Measurements from ENCODE around the gene TBL1X.

TBL1X gene

DNA sequence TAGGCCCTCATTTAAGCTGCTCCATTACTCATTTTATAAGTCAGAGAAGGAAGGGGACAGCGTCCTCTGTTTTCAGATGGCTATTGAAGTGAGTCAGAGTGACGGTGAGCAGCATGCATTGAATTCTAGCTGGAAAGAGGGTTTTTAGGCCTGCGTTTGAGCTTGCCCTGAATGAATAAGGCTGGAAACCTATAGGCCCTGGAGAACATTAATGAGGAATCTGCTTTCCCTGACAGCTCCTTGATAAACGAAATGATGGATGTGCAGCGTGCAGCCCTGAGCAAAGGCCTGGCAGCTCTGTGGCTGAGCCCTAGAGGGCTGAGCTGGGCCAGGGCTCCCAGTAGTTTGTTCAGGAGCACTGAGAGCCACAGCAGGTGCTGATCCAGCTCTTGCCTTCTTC is 33.4 kb downstream of the TBL1X start:
- no peak for DNase-seq (ENCODE audit: low read depth)

DNA sequence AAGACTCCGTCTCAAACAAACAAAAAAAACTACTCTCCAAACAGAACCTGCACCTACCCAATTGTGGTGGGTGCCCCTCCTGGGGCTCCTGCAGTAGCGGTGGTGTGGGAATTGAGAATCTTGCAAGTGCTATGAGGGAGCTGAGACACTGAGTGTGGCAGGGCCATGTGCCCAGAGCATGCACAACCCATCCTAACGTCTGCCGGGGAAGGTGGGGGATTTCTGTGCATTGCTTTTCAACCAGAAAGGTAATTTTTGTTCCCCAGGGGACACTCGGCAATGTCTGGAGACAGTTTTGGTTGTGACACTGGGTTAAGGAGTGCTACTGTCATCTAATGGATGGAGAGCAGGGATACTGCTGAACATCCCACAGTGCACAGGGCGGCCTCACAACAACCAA is 35.7 kb downstream of the TBL1X start:
- no peak for DNase-seq (ENCODE audit: low read depth)

DNA sequence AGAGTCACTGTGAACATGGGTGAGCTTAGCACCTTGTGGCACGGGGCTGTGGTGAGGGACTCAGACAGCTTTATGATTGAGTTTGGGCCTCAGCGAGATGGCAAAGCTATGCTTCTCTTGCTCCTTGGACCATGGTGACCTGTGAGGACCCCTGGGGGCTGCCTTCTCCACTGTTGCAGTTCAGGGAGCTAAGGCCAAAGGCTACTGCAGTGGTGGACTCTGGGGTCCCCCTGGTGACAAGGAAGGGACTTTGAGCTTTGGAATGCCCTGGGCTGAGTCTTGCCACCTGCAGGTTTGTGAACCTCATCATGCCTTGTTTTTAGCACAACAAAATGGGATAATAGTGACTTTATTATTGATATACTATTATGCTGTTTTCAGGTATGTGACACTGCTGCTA is 36.5 kb downstream of the TBL1X start:
- DNase-seq (ENCODE audit: low read depth) = no peak

DNA sequence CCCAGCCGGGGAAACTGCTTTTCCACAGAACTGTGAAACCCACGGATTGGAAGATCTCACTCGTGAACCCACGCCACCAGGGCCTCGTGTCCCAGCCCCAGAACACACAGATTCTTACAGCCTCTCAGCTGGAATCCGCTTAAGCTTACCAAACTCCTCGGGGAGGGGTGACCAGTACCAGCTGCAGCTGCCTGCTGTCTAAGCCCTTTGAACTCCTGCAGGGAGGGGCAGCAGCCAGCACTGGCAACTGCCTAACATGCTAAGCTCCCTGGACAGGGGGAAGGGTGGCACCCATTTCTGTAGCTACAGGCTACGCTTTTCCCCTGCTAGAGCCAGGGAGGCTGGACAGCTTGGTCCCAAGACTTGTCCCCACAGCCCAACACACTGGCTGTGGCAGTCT is 38.4 kb downstream of the TBL1X start:
- DNase-seq (ENCODE audit: low read depth) = no peak

DNA sequence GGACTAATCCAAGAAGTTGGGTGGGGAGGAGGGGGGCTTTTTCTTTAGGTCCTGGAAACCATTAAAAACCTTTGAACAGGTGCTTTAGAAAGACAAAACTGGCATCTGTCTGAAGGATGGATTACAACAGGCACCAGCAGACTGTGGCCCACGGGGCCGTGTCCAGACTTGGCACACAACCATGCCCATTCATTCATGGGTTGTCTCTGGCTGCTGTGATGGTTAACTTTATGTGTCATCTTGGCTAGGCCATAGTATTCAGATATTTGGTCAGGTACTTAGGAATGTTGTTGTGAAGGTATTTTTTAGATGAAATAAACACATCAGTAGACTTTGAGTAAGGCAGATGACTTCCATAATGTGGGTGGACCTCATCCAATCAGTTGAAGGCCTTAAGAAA is 45.5 kb downstream of the TBL1X start:
- DNase-seq (ENCODE audit: low read depth) = no peak

DNA sequence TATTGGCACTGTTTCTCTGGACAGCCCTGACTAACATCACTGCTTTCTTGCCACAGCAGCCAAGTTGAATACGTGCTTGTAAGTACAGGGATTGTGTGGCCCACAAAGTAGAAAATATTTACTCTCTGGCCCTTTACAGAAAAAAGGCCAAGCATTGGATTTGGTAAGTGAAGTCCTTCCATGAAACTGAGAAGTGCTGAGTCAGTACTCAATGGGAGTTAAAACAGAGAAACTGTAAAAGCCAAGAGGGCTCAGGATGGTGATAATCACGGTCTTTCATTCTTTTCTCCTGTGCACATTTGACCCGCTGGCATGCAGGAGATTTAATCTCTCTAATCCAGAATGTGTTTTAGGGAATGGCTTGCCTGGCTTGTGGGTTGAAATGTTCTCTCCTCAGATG is 46.1 kb downstream of the TBL1X start:
- DNase-seq (ENCODE audit: low read depth) = no peak

DNA sequence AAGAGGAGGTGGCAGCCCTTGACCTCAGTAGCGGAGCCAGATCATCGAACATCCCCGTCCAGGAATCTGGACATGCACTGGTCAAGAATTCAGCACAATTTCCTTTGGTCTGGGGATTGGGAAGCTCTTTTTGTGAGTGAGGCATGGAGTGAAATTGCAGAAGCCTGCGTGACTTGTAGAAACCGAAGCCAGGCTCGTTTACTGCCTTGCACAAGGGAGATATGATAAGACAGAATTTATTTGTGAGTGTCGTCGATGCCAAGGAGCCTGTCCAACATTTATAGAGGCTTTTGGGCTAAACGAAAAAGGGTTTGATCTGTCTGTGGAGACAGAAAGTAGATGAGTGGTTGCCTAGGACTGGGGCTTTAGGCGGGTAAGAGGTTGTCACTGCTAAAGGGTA is 50.6 kb downstream of the TBL1X start:
- no peak for DNase-seq (ENCODE audit: low read depth)

DNA sequence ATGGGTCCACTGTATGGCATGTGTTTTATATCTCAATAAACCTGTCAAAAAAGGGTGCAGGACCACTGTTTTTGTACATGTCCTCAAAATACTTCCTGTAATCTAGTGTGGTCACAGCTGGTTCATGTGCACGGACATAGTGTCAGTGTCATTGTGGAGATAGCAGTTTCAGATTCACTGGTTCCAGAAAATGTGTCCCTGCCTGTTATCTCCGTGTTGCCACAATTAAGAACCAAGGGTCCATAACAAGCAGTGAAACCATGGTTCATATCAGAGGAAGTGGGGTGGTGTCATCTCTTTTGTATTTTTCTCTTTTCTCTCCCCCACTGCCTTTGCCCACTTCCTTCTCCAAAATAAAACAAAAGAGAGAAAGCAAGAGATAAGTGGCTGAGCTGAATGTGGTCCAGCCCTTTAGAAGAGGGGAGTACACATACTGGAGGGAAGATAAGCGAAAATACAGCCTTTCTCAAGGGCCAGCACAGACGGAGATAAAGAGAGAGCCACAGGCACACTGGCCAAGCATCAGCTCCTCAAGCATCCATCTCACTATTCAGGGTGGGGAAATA is 51.2 kb downstream of the TBL1X start:
- no peak for DNase-seq (ENCODE audit: low read depth)

DNA sequence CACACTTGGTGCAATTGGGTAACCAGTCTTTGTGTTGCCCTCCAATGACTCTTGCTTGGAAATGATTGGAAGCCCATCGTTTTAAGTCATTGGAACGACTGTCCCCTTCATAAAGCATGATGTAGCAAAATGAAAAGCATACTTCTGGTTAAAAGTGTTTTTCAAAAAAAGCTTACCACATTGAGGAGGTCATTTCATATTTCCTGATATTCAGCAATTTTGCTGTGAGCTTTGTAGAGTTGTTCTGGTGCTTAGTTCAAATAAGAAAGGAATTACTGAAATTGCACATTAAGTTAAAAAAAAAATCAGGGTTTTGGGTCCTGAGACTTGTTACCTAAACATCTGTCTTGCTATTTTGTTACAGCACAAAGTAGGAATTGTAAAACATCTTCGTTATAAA is 51.8 kb downstream of the TBL1X start:
- DNase-seq (ENCODE audit: low read depth) = no peak

DNA sequence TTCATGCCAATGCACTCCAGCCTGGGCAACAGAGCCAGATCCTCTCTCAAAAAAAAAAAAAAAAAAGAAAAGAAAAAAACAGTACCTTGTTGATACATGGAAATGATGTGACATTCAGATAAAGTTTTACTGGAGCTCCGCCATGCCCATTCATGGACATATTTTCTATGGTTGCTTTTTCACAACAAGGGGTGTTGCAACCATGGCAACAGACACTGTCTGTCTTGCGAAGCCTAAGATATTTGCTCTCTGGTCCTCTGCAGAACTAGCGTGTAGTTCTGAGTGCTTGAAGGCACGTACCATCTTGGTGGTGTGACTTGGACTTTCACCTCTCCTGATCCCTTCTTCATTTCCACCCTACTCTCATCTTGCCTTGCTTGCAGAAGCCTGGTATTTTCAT is 53.2 kb downstream of the TBL1X start:
- no peak for DNase-seq (ENCODE audit: low read depth)

DNA sequence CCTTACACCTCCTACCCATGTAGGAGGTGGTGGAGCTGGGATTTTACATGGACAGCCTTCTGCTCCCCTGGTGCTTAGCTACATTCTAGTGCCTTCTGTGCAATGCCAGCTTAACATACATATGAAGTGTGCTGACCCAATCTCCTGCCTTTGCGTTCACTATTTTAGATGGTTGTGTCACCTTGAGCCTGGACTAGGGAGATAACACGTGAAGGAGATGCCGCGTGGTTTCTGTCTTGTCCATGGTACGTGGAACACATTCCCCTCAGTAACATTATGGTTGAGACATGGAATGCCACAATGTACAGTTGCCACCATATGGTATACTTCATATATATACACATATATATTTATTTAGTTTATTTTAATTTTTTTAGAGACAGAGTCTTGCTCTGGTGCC is 54.0 kb downstream of the TBL1X start:
- no peak for DNase-seq (ENCODE audit: low read depth)

DNA sequence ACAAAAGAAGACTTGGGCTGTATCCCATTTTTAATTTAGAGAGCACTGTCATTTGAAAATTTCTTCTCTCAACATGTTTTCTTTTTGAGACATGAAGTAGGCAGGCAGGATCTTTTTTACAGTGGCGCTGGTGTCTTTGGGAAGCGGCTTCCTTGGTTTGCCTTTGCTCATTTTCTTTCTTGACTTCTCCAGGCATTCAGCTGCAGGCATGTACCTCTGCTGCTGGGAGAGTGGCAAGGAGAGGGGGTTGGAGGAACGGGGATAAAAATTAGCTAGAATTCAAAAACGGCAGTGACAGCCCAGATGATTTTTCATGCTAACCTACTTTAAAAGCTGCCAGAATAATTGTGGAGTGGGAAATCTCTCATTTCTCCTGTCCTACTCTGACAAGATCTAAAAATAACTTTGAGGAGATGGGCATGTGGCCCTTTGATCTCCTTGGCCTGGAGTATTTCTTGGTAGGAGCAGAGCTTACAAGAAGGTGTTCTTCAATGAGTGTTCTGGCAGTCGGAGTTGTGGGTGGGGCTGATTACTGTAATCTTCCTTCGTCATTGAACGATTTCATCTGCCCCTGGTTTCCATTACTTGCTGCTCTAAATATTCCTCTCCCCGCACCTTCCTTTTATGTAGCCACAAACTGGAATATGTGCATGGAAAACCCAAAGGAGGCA is 54.8 kb downstream of the TBL1X start:
- no peak for DNase-seq (ENCODE audit: low read depth)

DNA sequence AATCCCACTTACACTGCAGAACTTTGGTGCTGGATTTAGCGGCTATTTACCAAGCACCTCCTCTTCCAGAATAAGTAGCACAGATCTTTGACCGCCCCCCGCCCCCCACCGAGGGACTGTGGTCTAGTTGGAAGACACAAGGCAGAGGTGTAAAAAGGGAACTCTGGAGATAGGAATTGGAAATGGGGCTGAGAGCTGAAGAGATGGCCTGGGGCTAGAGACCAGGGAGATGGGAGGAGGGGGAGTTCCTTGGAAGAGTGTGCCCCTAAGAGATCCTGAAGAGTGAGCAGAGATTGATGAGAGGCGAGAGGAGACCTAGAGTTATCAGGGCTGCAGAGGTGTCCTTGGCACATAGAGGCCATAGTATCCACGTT is 55.3 kb downstream of the TBL1X start:
- no peak for DNase-seq (ENCODE audit: low read depth)

DNA sequence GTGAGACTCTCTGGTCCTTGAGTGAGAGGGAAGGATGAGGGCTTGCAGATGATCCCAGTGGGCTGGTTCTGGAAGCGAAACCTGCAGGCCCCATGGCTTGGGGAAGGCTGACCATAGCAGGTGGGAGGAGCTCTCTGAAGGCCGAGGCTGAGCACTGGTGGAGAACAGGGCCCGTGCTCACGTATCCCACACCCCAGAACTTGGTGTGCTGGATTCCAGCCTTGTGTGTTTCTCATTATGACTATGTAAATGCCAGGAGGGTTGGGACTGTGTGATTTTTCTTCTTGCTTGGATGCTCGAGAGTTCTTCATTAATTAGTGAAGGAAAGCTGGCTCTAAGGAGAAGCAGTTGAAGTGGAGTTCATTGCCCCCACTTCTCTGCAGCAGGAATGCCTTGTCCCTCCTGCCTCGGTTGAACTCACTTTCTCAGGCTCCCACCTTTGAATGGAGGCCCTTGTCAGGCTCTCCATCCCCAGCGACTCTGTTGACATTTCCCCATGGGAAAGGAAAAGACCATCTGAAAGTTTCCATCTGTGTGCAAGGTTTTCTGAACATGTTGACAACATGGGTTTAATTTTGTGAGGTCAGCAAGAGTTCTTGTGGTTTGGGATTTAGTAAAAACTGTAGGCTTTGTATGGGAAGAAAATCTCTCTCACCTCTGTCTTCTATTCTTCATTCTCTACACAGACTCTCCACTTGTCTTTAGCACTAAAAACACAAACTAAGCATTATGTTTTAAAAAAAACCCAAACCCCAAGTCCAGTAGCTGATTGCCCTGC is 57.7 kb downstream of the TBL1X start:
- DNase-seq (ENCODE audit: low read depth) = no peak

DNA sequence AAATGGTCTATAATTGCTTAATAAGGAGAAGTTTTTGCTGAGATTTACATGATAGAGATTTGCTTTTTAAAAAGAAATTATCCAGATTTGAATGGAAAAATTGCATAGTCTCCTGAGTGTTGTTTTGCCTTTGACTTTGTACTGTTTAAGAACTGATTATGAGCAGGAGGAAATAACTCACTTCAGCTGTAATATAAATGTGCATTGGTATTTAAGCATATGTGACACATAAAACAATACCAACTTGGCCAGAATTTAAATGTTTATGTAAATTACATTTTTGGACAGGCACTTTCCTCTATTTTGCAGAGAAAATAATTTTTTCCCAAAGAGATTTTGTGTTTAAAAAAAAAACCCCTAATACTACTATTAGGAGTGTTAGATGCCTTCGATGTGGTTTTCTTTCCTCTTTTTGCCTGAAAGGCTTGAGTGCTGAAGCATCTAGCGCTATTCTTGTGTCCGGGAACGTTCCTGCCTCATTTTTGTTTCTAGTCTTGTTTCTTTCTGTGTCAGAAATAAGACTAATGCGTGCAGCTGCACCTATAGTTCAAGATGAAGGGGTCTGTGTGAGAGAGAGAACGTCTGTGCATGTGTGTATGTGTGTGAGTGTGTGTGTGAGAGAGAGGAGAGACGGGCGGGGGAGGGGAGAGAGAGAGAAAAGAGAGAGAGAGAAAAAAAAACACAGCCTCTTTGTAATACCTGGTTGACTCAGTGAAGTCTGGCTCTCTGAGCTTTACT is 60.8 kb downstream of the TBL1X start:
- no peak for DNase-seq (ENCODE audit: low read depth)

DNA sequence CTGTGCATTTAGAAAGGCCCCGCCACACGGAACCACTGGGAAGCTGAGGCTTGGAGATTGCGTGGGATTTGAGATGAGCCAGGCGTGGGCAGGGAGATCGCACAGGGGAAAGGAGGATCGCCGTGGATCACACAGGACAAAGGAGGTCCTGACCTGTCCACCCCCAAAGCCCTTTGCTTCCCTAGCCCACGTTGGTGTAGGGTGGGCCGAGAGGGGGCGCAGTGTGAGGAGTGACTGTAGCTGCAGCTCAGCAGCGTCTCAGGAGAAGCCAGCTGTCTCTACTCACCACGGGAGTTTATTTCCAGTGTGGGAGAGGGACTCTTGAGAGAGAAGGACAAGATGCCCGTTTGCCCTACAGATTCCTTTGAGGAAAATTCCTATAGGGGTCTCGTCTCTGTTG is 62.1 kb downstream of the TBL1X start:
- no peak for DNase-seq (ENCODE audit: low read depth)

DNA sequence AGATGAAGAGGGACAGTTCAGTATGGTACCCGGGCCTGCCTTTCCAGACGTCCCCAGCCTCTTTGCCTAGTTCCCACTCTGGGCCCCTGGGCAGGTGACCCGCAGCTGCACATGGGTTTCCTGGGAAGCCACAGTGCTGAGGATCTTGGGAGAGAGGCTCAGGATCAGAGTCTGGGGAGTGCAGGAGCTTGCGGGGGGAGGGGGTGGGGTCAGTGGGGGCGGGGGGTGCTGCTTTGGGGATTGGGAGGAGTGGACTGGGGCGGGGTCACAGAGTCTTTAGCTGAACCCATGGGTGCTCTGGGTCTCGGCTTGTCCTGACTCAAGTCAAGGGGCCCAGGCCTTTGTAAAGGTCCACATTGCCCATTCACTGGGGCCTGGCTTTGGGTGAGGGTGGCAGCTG is 63.6 kb downstream of the TBL1X start:
- no peak for DNase-seq (ENCODE audit: low read depth)

DNA sequence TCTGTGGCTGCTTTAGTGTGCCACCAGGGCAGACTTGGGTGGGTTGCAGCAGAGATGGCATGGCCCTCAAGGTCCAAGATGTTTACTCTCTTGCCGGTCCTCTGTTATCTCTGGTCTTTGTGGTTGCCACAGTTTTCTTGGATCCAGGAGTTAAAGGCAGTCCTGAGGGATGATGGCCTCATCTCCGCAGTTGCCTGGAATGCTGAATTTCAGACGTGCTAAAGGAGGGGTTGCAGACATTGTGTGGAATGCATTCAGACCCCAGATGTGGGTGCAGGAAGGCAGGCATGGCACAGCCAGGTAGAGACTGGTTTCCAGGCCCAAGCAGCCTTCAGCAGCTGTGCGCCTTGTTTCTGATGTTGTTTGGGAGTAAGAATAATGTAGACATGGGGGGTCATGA is 64.4 kb downstream of the TBL1X start:
- DNase-seq (ENCODE audit: low read depth) = no peak

DNA sequence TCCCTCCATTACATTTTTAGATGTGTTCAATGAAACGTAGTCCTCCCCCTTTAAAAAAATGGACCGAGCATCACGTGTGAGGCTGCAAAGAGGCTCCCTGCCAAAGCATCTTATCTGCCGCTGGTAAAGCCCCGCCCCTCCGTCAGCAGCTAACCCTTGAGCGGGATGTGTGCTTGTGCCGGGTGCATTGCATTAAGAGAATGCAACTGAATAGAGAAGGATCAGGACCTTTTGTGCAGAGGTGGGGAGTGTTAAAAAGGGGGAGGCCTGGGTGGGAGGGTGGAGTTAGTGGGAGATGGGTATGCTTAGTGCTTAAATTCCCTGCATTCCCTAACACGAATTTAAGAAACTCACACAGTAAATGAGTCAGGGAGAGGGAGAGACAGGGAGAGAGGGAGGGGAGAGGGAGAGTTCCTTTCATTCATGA is 66.0 kb downstream of the TBL1X start:
- peak; percentile 10 for DNase-seq (ENCODE audit: low read depth)

DNA sequence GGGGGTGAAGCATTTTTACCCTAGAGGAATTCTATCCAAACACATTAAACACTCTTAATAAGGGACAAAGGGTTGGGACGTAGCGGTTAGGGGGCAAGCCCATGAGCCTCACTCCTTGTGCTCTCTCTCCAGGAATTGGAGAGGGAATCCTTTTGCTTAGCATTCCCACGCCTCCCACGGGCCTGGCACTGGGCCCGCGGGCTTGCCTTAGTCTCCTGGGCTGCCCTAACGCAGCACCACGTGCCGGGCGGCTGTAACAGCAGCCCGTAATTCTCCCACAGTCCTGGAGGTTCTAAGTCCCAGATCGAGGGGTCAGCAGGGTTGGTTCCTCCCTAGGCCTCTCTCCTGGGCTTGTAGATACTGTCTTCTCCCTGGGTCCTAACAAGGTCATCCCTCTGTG is 67.5 kb downstream of the TBL1X start:
- no peak for DNase-seq (ENCODE audit: low read depth)

DNA sequence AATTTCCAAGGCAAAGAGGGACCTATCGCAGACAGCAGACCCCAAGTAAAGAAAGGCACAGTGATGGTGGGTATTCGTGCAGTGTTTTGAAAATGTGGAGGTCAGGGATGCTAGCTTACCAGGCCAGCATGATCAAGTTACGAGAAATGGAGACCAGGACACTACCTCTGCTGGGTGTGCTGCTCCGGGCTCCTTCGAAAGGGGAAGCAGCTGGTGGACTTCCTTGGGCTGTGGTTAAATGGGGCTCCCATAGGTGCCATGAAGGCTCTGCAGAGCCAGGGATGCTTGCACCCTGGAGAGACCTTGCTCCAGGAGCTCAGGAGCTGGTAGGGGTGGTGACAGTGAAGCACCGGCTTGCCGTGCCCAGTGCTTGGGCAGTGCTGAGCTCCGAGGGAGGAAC is 68.8 kb downstream of the TBL1X start:
- DNase-seq (ENCODE audit: low read depth) = no peak

DNA sequence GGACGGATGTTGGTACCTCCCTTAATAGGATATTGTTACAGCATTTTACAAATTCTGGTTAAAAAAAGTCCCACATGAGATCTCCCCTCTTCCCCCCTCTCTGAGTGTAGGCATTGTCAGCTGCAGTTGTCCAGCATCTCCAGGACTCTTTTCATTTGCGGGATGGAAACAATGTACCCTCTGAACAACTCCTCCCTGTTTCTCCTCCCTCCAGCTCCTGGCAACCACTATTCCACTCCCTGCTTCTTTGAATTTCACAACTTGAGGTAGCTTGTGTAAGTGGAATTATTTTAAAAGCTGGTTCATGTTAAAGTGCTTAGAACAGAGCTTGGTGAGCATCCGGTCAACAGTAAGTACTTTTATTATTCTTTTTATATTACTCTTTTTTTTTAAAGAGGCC is 69.8 kb downstream of the TBL1X start:
- DNase-seq (ENCODE audit: low read depth) = no peak

DNA sequence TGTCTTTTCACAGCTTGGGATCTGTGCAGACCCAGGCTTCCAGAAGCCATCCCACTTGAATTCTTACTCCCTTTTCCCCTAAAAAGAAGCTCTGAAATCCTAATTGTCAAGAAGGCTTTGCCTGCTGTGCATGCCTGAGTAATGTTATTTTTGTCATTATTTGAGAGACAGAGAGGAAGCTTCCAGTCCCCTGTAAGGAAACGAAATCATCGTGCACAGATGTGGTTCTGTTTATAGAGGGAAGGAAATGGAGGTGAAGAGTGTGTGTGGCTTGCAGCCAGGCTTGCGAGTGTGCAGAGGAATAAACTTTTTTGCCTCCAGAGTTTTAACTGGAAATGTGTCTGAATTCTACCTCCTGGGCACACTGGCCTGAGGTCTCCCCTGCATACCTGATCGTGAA is 70.2 kb downstream of the TBL1X start:
- DNase-seq (ENCODE audit: low read depth) = no peak

All from stimulated activated CD8-positive, alpha-beta memory T cell treated with anti-CD3 and anti-CD28 coated beads, Interleukin-12 subunit alpha, Interleukin-12 subunit beta, amount 100 ng/mL, for 4 hours (primary cell).